NCI-H1105 treated with DMSO at 0.1 percent for 48 hours (cell line): ENCODE data around the gene SCN8A.
"Not testable (repeated sequence)": the region's sequence is repeated elsewhere in the genome, so short reads cannot be mapped to it uniquely, and the experiment has no call there.

Experiments
- DNase-seq: peaks from one replicate; lab custom pipeline; 2025; lab: John Stamatoyannopoulos, UW

Gene SCN8A

DNA sequence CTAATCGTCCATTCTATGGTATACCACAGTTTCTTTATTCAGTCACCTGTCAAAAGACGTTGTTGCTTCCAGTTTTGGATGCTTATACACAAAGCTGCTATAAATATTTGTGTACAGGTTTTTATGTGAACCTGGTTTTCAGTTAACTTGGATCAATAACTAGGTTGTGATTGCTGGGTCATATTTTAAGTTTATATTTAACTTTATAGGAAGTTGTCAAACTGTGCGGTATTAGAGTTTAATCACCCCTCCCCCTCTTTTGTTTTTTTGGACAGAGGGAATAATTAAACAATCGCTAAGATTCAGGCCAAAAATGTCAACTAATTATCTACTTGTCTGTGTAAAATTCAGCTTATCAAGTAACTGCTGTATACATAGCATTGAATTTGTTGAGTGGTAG lies 34.3 kb downstream of the SCN8A start:
- DNase-seq = no peak

DNA sequence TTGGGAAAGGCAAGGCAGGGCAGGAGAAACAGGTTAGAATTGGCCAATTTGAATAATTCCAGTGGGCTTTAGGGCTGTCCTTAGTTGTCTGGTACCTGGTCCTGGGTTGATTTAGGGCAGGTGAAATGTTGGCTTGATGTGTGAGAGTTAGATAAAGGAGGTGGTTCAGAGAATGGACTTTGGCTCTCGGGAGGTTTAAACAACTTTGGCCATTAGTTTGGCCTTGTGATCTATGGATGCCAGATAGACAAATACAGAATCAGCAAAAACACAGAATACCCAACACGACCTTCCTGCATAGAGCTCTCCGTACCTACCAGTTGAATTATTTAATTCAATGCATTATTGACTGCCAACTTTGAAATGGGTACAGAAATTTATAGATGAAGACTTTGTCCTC lies 35.1 kb downstream of the SCN8A start:
- no peak for DNase-seq

DNA sequence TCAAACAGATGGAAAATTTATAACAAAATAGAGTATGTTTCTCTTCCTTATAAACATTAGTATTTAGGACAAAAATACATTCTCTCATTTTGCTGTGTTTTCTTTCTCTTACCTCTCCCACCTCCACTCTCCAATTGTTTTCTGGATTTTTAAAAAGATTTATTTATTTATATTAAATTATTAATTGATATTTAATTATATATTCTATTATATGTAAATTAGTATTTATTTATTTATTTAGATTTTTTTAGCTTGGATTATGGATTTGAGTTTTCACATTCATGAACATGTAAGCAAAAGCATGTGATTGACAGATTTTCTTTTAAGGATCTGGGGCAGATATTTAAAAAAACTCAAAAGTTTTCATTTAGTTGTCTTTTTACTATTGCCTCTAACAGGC lies 35.6 kb downstream of the SCN8A start:
- no peak for DNase-seq

DNA sequence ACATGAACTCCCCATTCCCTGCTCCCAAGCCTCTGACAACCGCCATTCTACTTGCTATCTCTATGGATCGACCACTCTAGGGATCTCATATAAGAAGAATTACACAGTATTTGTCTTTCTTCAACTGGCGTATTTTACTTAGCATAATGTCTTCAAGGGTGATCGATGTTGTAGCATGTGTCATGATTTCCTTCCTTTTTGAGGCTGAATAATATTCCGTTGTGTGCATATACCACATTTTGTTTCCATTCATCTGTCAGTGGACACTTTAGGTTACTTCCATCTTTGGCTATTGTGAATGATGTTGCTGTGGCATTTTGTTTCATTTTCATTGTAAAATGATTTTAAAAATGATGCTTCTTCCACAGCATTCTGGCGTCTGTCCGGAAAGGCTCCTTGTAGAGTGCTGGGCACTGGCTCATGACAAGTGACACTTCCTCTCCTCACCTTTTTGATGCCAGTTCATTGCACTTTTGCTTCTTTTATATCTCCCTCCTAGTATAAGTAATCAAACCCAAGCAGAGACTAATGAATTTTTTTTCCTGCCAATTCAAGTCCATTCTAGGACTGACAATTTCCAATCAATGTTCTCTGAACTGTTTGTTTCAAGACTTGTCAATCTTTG lies 39.3 kb downstream of the SCN8A start:
- no peak for DNase-seq

DNA sequence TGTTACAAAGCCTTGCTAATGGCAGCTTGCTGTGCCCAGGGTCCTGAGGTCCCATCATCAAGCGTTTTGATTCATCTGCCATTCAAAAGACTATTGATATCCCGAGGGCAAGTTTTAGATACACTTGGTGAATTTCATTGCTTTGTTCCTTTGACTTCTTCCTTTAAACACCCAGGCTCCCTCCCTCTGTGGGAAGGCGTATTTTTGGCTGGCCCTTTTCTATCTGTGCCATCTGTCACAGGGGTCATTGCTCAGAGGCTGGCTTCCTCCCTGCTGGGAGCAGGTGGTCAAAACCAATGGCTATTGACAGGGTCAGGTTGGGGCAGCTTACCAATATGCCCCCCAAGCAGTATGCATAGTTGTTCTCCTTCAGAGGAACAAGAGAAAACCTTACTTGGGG lies 40.0 kb downstream of the SCN8A start:
- no peak for DNase-seq

DNA sequence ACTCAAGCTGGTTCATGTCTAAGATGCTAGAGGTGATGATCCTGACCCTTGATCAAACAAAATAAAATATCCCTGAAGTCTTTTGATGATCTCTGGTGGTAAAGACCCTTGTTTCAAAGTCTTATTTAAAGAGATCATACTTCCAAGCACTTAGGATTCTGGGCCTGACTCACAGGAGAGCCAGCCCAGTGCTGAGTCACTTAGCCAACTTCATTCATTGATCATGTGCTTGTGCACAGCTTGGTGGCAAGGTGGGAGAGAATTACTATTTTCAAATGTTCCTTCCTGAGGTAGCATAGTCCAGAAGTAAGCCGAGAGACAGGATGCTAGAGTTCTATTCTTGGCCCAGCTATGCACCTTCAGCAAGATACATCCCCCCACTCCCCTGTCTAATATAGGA lies 40.6 kb downstream of the SCN8A start:
- DNase-seq = no peak

DNA sequence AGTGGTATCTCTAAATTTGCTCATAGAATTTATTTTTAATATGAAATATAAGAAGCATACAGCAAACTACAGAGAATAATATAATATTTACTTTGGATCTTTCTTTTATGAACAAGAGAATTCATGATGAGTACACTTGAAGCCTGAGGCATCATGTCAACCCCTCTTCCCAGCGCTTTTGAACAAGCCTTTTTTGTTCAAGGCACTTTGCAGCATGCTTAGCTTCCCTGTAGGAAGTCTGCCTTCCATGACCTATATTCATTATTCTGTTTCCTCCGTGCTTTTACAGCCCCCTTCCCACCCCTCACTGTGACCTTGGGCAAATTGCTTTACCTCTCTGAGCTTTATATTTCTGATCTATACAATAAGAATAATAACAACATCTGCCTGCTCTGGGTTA lies 41.6 kb downstream of the SCN8A start:
- DNase-seq = no peak

DNA sequence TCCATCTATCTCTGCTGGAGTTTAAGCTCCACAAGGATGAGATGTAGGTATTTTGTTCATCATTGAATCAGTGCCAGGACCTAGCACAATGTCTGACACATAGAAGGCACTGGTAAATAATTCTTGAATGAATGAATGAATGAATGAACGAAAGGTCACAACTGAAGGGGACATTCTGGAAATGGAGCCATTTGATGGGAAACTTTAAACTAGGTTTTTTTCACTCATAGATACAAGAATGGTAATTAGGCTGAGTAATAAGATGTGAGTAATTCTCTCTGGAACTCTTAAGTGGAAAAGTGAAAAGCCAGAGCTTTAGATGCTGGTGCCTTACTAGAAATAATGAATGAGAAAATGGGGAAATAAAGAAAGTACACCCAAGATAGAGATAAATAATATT lies 44.3 kb downstream of the SCN8A start:
- no peak for DNase-seq

DNA sequence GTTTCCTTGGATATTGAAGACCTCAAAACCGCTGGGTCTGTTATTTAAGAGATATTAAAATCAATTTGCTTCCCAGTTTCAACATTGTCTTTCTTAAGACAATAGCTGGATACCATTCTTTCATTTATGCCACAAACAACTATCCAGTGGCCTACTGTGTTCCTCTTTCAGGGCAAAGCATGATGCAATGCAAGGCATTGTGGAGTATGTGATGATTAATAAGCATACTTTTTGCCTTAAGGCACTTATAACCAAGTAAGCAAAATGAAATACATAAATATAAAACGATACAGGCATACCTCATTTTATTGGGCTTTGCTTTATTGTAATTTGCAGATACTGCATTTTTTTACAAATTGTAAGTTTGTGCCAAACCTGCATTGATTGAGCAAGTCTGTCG lies 45.5 kb downstream of the SCN8A start:
- no peak for DNase-seq

DNA sequence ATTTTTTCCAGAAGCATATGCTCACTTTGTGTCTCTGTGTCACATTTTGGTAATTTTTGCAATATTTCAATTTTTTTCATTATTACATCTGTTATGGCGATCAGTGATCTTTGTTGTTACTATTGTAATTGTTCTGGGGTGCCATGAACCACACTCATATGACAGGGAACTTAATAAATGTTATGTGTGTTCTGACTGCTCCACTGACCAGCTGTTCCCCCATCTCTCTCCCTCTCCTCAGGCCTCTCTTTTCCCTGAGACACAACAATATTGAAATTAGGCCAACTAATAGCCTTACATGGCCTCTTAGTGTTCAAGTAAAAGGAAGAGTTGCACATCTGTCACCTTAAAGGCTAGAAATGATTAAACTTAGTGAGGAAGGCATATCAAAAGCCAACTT lies 46.0 kb downstream of the SCN8A start:
- DNase-seq = no peak

DNA sequence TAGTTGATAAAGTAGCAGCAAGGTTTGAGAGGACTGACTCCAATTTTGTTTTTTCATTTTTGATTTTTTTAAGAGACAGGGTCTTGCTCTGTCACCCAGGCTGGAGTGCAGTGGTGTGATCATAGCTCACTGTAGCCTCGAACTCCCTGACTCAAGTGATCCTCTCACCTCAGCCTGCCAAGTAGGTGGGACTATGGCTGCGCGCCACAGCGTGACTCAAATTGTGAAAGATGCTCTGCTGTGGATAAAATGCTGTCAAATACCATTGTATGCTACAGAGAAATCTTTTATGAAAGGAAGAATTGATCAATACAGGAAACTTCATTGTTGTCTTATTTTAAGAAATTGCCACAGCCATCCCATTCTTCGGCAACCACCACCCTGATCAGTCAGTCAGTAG lies 48.3 kb downstream of the SCN8A start:
- no peak for DNase-seq

DNA sequence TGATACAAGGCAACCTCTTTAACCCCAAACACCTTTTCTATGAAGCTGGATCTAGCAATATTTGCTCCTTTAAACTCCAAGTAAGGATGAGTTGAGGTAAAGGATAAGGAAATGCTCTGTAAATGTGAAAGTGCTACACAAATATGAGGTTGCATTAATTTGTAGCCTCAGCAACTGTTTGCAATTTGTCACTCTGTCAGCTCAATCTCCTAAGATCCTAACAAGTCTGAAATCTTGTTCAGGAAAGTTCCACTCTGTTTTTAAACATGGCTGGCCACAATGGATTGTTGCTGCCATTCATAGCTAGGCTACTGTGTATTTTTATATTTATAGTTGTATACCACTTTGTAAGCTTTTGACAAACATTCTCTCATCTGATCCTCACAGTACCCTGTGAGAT lies 51.3 kb downstream of the SCN8A start:
- no peak for DNase-seq

DNA sequence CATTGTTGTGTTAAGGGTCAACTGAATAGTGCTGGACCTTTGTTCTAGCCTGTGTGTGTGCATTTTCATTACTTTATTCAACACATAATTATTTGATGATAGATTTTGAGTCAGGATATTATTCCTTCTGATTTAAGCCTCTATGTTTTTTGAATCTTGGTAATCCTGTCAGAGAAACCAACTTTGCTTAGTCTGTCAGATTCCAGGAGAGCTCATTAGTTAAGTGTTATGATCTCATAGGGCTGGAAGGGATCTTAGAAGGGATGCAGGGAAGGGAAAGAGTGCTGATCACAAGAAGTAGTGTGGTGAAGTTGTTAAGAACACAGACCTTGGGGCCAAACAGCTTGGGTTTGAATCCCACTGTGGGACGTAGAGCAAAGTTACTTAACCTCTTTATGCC lies 52.9 kb downstream of the SCN8A start:
- no peak for DNase-seq

DNA sequence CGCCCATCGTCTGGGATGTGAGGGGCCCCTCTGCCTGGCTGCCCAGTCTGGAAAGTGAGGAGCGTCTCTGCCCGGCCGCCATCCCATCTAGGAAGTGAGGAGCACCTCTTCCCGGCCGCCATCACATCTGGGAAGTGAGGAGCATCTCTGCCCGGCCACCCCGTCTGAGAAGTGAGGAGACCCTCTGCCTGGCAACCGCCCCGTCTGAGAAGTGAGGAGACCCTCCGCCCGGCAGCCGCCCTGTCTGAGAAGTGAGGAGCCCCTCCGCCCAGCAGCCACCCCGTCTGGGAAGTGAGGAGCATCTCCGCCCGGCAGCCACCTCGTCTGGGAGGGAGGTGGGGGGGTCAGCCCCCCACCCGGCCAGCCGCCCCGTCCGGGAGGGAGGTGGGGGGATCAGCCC lies 53.7 kb downstream of the SCN8A start:
- not testable (repeated sequence) for DNase-seq

DNA sequence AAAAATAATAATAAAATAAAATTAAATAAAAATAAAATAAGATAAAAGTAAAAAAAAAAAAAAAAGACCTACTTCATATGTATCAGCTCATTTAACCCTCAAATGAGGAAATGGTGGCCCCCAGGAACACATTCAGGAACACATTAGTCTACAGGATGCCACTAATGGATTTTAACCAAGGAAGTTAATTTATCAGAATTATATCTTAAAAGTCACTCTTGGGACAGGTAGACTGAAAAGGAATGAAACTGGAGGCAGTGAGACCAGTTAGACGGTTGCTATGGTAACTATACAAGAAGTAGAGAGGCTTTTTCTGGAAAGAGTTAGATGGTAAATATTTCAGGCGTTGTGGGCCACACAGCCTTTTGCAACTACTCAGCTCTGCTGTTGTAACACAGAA lies 54.9 kb downstream of the SCN8A start:
- DNase-seq = no peak

DNA sequence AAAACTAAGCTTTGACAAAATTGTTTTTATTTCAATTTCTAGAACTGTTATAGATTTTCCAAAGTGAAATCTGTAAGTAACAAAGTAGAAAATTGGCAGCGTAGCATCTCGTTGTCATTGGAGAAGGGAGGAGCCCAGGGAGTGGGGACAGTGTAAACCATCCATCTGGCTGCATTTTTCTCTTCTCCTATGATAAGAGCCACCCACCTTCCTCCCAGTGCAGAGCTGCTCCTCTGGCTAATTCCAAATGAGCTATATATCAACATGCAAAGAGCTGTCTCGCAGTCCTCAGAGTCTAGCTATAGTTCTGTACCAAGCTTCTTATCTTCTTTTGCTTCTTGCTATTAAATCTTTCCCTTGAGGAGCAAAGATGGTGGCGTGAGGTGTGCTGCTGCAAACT lies 56.6 kb downstream of the SCN8A start:
- DNase-seq = no peak

DNA sequence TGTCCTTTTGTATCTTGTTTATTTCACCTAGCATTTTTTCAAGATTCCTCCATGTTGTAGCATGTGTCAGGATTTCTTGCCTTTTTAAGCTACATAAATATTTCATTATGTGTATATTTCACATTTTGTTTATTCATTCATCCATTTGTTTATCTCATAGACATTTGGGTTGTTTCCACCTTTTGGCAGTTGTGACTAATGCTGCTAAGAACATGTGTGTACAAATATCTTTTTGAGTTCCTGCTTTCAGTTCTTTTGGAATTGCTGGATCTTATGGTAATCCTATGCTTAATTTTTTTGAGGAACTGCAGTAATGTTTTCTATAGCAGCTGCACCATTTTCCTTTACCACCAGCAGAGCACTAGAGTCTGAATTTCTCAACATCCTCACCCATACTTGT lies 62.4 kb downstream of the SCN8A start:
- DNase-seq = no peak

DNA sequence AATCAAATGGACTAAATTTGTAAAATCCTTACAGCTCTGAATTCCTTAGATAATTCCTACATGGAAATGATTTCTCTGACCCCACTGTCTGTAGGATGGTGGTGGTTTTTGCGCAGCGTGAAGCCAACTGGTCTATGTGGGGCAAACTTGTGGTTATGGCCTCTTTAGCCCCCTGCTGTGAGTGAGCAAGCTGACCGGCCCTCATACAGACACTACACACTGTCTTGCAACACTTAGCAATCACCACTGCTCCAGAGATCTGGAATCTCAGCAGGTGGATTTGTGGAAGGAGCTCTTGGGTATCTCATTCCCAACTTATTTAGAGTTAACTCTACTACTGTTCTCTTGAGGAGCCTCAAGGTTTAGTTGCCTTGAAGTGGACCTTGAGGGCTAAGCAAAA lies 70.2 kb downstream of the SCN8A start:
- DNase-seq = no peak

DNA sequence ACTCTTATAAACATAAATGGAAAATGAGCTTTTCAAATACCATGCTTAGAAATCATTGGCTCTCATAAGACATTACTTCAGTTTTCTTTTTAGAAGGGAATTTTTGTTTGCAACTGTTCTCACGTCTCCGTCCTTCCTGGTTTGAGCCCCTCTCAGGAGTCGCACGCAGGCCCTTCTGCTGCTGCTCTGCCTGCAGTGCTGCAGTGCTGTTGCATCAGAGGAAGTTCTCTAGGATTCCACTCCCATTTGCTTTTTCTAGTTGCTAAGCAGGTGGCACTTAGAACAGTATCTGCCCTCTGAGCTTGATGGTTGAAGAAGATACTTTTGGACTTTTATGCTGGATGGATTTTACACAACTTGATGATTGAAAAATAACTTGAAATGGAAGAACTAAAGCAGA lies 70.8 kb downstream of the SCN8A start:
- no peak for DNase-seq

DNA sequence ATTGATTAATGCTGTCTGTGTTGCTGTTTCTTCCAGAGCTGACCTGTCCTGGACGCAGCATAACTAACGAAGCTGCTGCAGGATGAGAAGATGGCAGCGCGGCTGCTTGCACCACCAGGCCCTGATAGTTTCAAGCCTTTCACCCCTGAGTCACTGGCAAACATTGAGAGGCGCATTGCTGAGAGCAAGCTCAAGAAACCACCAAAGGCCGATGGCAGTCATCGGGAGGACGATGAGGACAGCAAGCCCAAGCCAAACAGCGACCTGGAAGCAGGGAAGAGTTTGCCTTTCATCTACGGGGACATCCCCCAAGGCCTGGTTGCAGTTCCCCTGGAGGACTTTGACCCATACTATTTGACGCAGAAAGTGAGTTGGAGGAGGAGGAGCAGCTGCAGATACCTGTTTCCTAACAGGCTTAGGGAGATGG lies 71.7 kb downstream of the SCN8A start:
- no peak for DNase-seq

DNA sequence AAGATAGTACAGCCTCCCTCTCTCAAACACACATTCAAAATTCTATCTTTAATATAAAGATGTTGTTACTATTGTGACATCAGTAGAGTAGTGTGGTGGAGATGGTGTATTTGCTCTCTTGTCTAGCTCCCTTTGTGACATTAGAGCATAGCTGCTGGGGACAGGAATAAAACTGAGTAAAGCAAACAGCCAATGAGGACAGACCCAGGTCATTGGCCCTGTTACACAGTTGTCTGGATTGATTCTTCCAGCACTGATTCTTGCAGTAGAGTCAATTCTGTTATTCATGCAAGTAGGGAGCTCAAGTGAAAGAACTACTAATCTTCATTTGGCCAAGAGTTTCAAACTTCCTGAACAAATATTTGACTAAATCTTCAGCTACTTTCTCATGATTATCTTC lies 72.4 kb downstream of the SCN8A start:
- no peak for DNase-seq

DNA sequence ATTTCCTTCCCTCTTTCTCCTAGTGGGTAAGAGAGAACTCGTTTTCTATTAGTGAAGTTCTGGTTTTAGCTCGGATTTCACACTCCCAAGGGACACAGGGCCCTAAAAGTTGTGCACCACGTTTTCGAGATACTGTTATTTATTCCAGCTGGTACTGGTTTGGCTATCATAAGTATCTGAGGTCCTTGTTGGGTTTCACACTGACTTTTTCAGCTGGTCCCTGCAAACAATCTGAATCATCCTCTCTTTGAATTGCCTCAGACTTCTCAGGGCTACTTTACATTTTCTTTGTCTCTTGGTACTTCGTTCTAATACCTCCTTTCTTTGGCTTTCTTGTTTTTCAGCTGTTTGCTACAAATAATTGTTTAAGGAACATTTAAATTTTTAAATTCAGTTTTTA lies 75.7 kb downstream of the SCN8A start:
- DNase-seq = no peak

DNA sequence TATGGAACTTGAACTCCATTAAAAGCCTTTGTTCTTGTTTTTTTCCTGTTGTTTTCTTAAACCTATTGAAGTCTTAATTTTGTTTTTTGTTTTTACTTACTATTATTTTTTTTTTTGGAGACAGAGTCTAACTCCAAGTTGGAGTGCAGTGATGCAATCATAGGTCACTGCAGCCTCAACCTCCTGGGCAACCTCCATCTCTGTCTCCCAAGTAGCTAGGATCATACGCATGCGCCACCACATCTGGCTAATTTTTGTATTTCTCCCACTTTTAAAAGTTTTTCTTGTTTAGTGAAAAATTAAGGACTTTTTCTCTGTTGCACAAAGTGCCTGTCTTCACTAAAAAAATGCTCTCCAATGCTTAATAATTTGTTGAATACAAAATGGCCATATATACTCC lies 76.2 kb downstream of the SCN8A start:
- no peak for DNase-seq

DNA sequence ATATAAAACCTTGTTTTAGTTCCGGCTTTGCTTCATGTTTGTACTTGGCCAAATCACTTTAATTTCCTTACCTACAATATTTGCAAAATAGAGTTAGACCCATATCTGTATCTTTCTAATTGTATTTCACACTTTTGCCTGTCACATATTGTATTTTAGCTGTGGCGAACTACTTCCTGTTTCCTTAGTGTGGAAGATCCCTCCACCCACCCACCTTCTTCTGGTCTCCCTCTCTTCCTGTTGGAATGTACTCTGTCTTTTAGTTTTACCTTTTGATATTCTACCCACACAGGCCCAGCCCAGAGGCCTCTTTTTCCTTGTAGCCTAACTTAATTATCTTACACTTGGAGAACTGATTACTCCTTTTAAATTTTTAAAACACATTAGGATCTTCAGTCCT lies 78.2 kb downstream of the SCN8A start:
- DNase-seq = no peak

DNA sequence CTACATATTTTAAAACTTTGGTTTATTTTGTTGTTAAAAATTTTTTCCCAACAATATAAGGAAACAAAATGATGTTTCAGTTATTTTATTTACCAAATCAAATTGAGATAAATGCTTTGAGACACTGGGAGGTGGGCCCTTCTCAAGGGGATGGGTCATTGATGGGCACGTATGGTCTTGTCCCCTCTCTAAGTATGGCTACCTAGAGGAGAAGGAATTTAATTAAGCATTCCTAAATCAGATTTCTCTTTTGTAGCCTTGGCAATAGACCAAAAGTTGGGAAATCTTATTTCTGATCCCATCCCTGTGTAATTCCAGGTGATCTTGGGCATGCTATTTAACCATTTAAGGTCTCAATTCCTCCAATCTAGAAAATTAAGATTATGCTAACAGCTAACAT lies 79.0 kb downstream of the SCN8A start:
- no peak for DNase-seq
